Thoracic aorta (tissue), 2 donors: Measurements from ENCODE around the gene GALNT2. TPM values are rescaled to one million over a fixed set of nuclear protein-coding genes. Genes with fewer than 3 reads are reported as not detected.

Experiments used
- ATAC-seq: fragments of 150-250 bp; one replicate; pipeline ENCODE4 v1.8.0; 2017; ENCODE audit warnings: low read depth; ENCODE audit not compliant: insufficient number of reproducible peaks, low FRiP score
- DNase-seq: peaks from one replicate; pipeline ENCODE4 v3.0.0-alpha.2; 2020; ENCODE audit warnings: low spot score
- H3K27ac ChIP-seq, 2 donors: fragments of 200-600 bp; sonication (generic); 1 replicate in 1 of 2; 2 replicates in 1 of 2; pipeline ENCODE4 v1.5.1; 2016; ENCODE audit warnings: mild to moderate bottlenecking in 2 of 2, moderate library complexity in 2 of 2
- H3K27me3 ChIP-seq: fragments of 200-600 bp; sonication (generic); replicated peaks from 2 replicates; pipeline ENCODE4 v1.6.0; 2016; ENCODE audit warnings: mild to moderate bottlenecking; ENCODE audit not compliant: insufficient read depth
- H3K36me3 ChIP-seq: fragments of 200-600 bp; sonication (generic); one replicate; pipeline ENCODE4 v1.5.1; 2016
- H3K4me1 ChIP-seq, 2 donors: fragments of 200-600 bp; sonication (generic); 1 replicate in 1 of 2; 2 replicates in 1 of 2; pipeline versions ENCODE4 v1.5.1 to v1.6.0; 2016; ENCODE audit warnings: low read depth in 2 of 2, mild to moderate bottlenecking in 1 of 2; ENCODE audit not compliant: control insufficient read depth in 1 of 2
- H3K4me3 ChIP-seq: fragments of 200-600 bp; sonication (generic); 2 replicates; pipeline ENCODE4 v1.5.1; 2016; ENCODE audit warnings: mild to moderate bottlenecking
- H3K9me3 ChIP-seq: fragments of 200-600 bp; sonication (generic); 2 replicates; pipeline ENCODE4 v1.5.1; 2016
- total RNA-seq, 2 donors: library from RNA; depleted of rRNA; stranded (reverse); fragments of >200 nt; gene quantifications; one replicate each; pipeline versions ENCODE4 v1.1.0 to v1.2.3, GENCODE V29; 2016
- TF ChIP-seq, protein P1 (sequence below): fragments of 200-600 bp; sonication (generic); IDR thresholded peaks from one replicate; pipeline ENCODE4 v1.5.1; 2019; ENCODE audit warnings: antibody characterized with exemption

GALNT2 gene
- total RNA-seq, 2 donors from 2014 or later = 113 to 148 TPM

DNA sequence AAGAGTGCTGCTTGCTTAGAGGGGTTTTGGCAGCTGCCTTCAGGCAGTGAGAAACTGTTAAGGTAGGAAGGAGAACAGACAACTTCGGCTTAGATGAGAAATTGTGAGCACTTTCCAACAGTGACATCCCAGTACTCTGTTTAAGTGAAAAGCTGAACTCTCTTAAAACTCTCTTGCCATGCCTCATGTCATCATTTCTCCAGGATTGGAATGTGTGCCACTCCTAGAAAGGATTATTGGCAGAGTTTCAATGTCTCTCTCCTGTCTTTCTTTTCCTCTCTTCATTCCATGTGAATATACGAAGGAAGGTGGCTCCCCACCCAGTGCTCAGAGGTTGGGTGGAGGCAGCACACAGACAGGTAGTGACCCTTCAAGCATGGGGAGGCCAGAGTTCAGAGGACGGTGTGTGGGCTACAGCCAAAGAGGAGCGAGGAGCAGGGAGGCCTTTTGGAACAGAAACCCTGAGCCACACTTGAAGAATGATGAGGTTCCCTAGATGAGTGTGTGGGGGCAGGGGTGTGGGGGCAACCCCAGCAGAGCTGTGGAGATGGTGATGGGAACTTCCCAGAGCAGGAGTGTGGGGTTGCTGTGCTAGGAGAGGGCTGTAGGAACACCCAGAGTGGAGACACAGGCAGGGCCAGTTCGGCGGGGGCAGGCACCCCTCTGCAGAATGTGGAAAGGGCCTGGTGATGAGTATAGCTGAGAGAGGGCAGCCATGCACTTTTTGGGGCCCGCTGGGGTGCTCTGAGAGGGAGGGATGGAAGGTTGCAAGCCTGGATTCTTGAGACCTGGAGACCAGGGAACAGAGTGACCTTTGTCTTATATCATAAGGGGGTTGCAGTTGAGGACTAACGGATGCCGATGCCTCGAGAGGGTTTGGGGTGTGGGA is 58.8 kb downstream of the GALNT2 start:
- H3K4me1 ChIP-seq = peaks cover 33 to 71% of the 10 kb centered on the region in 2 donors

DNA sequence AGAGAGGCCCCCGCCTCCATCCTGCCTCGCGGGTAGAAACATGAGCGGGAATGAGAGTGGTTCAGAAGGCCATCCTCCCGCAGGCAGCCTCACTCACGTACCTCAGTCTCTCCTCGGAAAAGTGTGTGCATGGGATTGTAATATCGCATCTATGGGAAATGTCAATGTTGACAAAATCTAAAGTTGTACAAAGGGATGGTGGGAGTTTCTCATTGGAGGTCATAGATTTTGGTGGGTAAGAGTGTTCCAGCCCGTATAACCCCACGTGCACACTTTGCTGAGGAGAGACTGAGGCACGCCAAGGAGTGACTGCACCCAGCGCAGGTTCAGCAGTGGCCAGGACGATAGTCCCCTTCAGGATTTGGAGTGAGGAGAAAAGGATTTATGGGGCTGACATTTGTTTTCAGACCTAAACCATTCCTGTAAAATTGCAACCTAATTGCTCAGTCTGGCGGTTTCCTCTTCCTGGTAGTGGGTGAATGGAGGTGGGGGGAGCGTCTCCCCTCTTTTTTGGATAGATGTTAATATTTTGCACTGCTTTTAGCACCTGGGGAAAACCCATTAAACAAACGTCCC is 59.6 kb downstream of the GALNT2 start:
- H3K27me3 ChIP-seq = no peaks in the 10 kb centered on the region
- ATAC-seq (no peak), DNase-seq (no peak)
- H3K4me3 ChIP-seq = no peak overlapping the region
- no peak overlapping the region for H3K27ac ChIP-seq
- H3K4me1 ChIP-seq = peaks cover 31 to 73% of the 10 kb centered on the region in 2 donors
- H3K9me3 ChIP-seq = no peaks in the 10 kb centered on the region
- H3K36me3 ChIP-seq = no peaks in the 10 kb centered on the region
- TF ChIP-seq, protein P1, sequence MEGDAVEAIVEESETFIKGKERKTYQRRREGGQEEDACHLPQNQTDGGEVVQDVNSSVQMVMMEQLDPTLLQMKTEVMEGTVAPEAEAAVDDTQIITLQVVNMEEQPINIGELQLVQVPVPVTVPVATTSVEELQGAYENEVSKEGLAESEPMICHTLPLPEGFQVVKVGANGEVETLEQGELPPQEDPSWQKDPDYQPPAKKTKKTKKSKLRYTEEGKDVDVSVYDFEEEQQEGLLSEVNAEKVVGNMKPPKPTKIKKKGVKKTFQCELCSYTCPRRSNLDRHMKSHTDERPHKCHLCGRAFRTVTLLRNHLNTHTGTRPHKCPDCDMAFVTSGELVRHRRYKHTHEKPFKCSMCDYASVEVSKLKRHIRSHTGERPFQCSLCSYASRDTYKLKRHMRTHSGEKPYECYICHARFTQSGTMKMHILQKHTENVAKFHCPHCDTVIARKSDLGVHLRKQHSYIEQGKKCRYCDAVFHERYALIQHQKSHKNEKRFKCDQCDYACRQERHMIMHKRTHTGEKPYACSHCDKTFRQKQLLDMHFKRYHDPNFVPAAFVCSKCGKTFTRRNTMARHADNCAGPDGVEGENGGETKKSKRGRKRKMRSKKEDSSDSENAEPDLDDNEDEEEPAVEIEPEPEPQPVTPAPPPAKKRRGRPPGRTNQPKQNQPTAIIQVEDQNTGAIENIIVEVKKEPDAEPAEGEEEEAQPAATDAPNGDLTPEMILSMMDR = no peak

More for the DNA sequence above, 58.8 kb downstream of the GALNT2 start:
- ATAC-seq (no peak), DNase-seq (no peak)
- Histone ChIP-seq H3K36me3 (no peaks in the 10 kb centered on the region), H3K9me3 (no peaks in the 10 kb centered on the region), H3K27ac (no peak overlapping the region), H3K4me3 (no peak overlapping the region), H3K27me3 (no peaks in the 10 kb centered on the region)
- TF ChIP-seq, protein P1 = no peak

DNA sequence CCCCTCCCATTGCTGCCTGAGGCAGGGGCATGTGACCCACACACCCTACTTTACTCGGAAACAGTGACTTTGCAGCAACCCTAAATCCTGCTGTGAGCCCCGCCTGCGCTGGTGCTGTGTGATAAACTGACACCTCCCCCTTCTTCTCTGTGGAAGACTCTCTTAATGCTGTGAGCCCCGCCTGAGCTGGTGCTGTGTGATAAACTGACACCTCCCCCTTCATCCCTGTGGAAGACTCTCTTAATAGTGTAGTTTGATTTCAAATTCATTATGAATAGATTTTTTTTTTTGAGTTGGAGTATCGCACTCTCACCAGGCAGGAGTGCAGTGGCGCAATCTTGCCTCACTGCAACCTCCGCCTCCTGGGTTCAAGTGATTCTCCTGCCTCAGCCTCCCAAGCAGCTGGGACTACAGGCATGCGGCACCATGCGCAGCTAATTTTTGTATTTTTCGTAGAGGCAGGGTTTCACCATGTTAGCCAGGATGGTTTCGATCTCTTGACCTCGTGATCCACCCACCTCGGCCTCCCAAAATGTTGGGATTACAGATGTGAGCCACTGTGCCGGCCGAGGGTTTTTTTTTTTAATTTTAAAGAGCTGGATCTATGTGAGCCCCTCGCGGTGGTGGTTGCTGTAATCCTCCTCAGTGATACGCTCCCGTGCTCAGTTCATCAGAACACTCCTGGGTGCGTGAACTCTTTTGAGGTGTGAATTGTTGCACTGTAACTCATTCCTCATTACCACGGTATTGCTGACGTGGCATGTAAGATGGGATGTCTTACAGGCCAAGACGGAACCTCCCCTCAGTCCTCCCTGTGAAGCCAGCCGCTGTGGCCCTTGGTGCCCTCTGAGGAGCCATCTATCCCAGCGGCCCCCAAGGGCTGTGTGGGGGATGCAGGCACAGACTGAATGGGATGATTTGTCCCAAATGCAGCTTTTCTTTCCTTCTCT is 60.3 kb downstream of the GALNT2 start:
- Histone ChIP-seq H3K9me3 (no peaks in the 10 kb centered on the region), H3K36me3 (no peaks in the 10 kb centered on the region), H3K4me1 (peaks cover 36 to 73% of the 10 kb centered on the region in 2 donors), H3K4me3 (no peak overlapping the region), H3K27me3 (no peaks in the 10 kb centered on the region), H3K27ac (no peak overlapping the region)
- TF ChIP-seq, protein P1 = no peak
- no peak for DNase-seq
- ATAC-seq = no peak

DNA sequence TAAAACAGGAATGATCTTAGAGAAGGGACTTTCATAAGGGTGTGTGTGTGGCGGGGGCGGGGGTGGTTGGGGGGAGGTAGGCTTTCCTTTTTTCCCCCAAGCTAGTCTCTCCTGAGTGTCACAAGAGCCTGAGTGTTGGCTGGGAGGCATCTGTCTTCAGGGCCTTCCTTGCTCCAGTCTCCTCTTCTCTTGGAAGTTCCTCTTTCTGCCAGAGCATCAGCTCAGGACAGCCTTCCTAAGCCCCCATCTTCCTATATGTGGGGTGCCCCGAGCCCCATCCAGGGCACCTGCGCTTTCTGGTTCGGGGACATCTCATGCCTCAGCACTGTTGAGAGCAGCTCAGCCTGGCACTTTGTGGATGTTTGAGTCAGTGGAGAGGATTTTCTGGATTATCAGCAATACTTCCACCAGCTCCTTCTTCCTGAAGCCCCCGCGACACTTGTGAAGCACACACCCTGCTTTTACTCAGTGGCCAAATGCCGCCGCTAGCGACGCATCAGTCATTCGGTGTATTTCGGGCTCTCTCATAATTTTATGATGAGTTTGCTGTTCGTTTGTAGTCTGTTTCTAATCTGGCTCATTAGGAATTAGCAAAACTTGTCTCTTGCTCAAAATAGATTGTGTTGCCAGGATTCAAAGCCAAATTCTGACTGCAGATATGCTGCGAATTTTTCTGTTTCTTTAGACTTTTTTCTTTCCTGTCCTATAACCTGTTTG is 61.7 kb downstream of the GALNT2 start:
- Histone ChIP-seq H3K27me3 (no peaks in the 10 kb centered on the region), H3K4me1 (peaks cover 40 to 73% of the 10 kb centered on the region in 2 donors), H3K9me3 (no peaks in the 10 kb centered on the region), H3K27ac (no peak overlapping the region), H3K4me3 (no peak overlapping the region), H3K36me3 (no peaks in the 10 kb centered on the region)
- TF ChIP-seq, protein P1 = no peak
- DNase-seq (no peak), ATAC-seq (no peak)
